Measurements from ENCODE around the gene MAST2. TPM values are rescaled to one million over a fixed set of nuclear protein-coding genes. Genes with fewer than 3 reads are reported as not detected.

The MAST2 gene
- total and polyA plus RNA-seq, 2 of the 13 experiments (the other 11 are each of a cell fraction or from before 2014, with no cell fraction given): 15.3 to 23.0 TPM

GRCh38 chr1:45877264-45877663 is 73.9 kb downstream of the MAST2 start:
- TF ChIP-seq ZNF737 (CRISPR knock-in tag; IDR thresholded peaks at IDR 0.05; ENCODE audit: borderline replicate concordance) (no peak), ZNF776 (CRISPR knock-in tag; IDR thresholded peaks at IDR 0.05) (no peak), ZNF670 (CRISPR knock-in tag; IDR thresholded peaks at IDR 0.05; ENCODE audit: borderline replicate concordance) (no peak), SIX1 (CRISPR knock-in tag; IDR thresholded peaks at IDR 0.05; ENCODE audit: borderline replicate concordance) (no peak), SMYD3 (CRISPR knock-in tag; IDR thresholded peaks at IDR 0.05) (no peak), ZNF331 (CRISPR knock-in tag; IDR thresholded peaks at IDR 0.05) (no peak), MTF2 (CRISPR knock-in tag; IDR thresholded peaks at IDR 0.05; ENCODE audit: borderline replicate concordance) (no peak), EEA1 (CRISPR knock-in tag; IDR thresholded peaks at IDR 0.05; ENCODE audit: borderline replicate concordance) (no peak), TGIF2 (CRISPR knock-in tag; IDR thresholded peaks at IDR 0.05) (no peak), ZNF510 (CRISPR knock-in tag; IDR thresholded peaks at IDR 0.05; ENCODE audit: low read depth) (no peak), MEF2D (CRISPR knock-in tag; IDR thresholded peaks at IDR 0.05) (no peak), SP1 (IDR thresholded peaks at IDR 0.05) (no peak), SP1 (CRISPR knock-in tag; IDR thresholded peaks at IDR 0.05) (no peak), ZNF34 (CRISPR knock-in tag; IDR thresholded peaks at IDR 0.05; ENCODE audit: borderline replicate concordance) (no peak), GLMP (CRISPR knock-in tag; IDR thresholded peaks at IDR 0.05; ENCODE audit: borderline replicate concordance) (no peak), ZNF513 (CRISPR knock-in tag; conservative IDR thresholded peaks at IDR 0.05) (no peak)
- Histone ChIP-seq H3K79me2 (ENCODE audit: insufficient read depth, low read length) (peaks cover 26% of the 10 kb centered on the region), H3K27me3 (ENCODE audit: control insufficient read depth in 1 of 2, insufficient read depth in 2 of 2, low read length in 2 of 2) (no peaks in the 10 kb centered on the region), H3K36me3 (replicated peaks in 1 of 2; ENCODE audit: control insufficient read depth in 1 of 2, insufficient read depth in 2 of 2, low read length in 2 of 2) (no peaks in the 10 kb centered on the region; a peak in 2 of 5 replicates), H3K9ac (ENCODE audit: insufficient read depth, low read depth, low read length) (no peak overlapping the region), H4K20me1 (ENCODE audit: insufficient read depth, low read length) (no peaks in the 10 kb centered on the region), H2AFZ (ENCODE audit: low read length) (no peak overlapping the region), H3K4me2 (ENCODE audit: low read depth, low read length) (no peak overlapping the region), H3K4me3 (replicated peaks in 1 of 3; ENCODE audit: insufficient read depth in 1 of 3, low read depth in 2 of 3, low read length in 3 of 3) (no peak overlapping the region), H3K9me3 (ENCODE audit: low read length) (no peaks in the 10 kb centered on the region), H3K27ac (ENCODE audit: extremely low read length, insufficient read depth, low read length) (no peak overlapping the region), H3K4me1 (ENCODE audit: insufficient read depth, low read length) (peaks cover 48% of the 10 kb centered on the region)
- DNase-seq (ENCODE audit: low spot score) (no peak), FAIRE-seq (no peak), ATAC-seq (no peak)
- in situ Hi-C loops (cut with HindIII; ENCODE audit: extremely low pct_ligation_motif_present, low pct_unique_long_range_greater_than_20kb): loop anchor here (5.0 kb wide), 1 partner anchor 50 kb away; no protein-coding TSS in a partner anchor
- 76% methylated on average over 4 of the region's 4 CpGs for WGBS (ENCODE audit: low lambda C conversion rate)
- ChIA-PET CTCF (ENCODE audit: low intra/inter-chr PET ratio, low total read pairs) (no interaction called here), POLR2A (no interaction called here)
- intact Hi-C loops (cut with micrococcal nuclease; ENCODE audit: unreplicated experiment): no loop called here
- no TSS peak for BruUV-seq (replicated peaks)

All from HepG2 (cell line).